ENCODE results near the gene UBE2N.

The UBE2N gene

DNA sequence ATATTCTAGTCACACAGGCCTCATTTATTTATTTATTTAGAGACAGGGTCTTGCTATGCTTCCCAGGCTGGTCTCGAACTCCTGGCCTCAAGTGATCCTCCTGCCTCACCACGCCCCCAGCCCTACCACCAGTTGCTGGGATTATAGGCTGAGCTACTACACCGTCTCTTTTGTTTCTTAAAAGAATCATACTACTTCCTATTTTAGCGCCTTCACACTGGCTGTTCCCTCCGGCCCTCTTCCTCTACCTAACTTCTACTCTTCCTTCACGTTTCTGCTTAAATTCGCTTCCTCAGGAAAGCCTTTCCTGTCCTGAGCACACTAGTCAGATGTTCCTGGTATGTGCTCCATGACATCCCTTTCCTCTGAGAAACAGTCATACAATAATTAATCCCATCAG lies 19.2 kb upstream of the UBE2N start:
- H3K4me3 ChIP-seq (replicated peaks; ENCODE audit: insufficient read depth, low read length) = no peak overlapping the region
- H3K27me3 ChIP-seq (ENCODE audit: insufficient read depth, poor library complexity, severe bottlenecking) = no peaks in the 10 kb centered on the region
- DNase-seq (ENCODE audit: low read depth in 1 of 2, low spot score in 1 of 2) = peak in 1 of 2 experiments; percentile 49
- peak overlapping the region; percentile 8; the same call in 1 of the 2 replicates for H3K27ac ChIP-seq (replicated peaks)
- TF ChIP-seq SPI1 (IDR thresholded peaks at IDR 0.05; ENCODE audit: borderline replicate concordance, low read depth) (peak; percentile 46; the same call in 1 of the 2 replicates), GABPA (IDR thresholded peaks at IDR 0.05; ENCODE audit: low read depth) (no peak)
- TF ChIP-seq, protein P1, sequence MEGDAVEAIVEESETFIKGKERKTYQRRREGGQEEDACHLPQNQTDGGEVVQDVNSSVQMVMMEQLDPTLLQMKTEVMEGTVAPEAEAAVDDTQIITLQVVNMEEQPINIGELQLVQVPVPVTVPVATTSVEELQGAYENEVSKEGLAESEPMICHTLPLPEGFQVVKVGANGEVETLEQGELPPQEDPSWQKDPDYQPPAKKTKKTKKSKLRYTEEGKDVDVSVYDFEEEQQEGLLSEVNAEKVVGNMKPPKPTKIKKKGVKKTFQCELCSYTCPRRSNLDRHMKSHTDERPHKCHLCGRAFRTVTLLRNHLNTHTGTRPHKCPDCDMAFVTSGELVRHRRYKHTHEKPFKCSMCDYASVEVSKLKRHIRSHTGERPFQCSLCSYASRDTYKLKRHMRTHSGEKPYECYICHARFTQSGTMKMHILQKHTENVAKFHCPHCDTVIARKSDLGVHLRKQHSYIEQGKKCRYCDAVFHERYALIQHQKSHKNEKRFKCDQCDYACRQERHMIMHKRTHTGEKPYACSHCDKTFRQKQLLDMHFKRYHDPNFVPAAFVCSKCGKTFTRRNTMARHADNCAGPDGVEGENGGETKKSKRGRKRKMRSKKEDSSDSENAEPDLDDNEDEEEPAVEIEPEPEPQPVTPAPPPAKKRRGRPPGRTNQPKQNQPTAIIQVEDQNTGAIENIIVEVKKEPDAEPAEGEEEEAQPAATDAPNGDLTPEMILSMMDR (IDR thresholded peaks at IDR 0.05; ENCODE audit: insufficient read depth, low read length) = no peak

DNA sequence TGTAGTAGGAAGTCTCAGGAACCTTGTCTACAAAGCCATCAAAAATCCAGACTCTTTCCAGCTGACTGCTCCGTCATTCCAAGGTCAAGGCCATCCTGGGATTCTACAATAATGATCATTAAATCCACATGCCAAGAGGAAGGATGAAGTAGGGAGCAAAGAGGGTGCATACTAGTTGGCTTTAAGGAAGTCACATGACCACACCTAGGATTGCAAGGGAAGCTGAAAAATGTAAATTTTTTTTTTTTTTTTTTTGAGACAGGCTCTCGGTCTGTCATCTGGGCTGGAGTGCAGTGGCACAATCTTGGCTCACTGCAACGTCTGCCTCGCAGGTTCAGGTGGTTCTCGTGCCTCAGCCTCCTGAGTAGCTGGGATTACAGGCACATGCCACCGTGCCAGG lies 18.3 kb upstream of the UBE2N start:
- no peak overlapping the region for H3K4me3 ChIP-seq (replicated peaks; ENCODE audit: insufficient read depth, low read length)

DNA sequence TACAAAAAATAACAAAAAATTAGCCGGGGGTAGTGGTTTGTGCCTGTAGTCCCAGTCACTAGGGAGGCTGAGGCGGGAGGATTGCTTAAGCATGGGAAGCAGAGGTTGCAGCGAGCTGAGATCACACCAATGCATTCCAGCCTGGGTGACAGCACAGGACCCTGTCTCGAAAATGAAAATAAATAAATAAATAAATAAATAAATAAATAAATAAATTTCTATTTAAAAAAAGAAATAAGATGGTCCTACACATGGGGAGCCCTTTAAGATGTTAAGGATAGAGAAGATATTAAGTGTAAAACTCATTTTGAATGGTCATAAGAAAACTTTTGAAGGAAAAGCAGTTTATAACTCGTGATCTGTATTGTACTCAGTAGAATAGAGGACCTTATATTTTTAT lies 17.4 kb upstream of the UBE2N start:
- no peak overlapping the region for H3K27ac ChIP-seq (replicated peaks)
- no peak for DNase-seq (ENCODE audit: low read depth in 1 of 2, low spot score in 1 of 2)
- H3K4me3 ChIP-seq (replicated peaks; ENCODE audit: insufficient read depth, low read length) = no peak overlapping the region
- TF ChIP-seq GABPA (IDR thresholded peaks at IDR 0.05; ENCODE audit: low read depth) (no peak), SPI1 (IDR thresholded peaks at IDR 0.05; ENCODE audit: borderline replicate concordance, low read depth) (no peak), POLR2AphosphoS5 (IDR thresholded peaks at IDR 0.05; ENCODE audit: low read depth) (no peak)
- TF ChIP-seq, protein P2, sequence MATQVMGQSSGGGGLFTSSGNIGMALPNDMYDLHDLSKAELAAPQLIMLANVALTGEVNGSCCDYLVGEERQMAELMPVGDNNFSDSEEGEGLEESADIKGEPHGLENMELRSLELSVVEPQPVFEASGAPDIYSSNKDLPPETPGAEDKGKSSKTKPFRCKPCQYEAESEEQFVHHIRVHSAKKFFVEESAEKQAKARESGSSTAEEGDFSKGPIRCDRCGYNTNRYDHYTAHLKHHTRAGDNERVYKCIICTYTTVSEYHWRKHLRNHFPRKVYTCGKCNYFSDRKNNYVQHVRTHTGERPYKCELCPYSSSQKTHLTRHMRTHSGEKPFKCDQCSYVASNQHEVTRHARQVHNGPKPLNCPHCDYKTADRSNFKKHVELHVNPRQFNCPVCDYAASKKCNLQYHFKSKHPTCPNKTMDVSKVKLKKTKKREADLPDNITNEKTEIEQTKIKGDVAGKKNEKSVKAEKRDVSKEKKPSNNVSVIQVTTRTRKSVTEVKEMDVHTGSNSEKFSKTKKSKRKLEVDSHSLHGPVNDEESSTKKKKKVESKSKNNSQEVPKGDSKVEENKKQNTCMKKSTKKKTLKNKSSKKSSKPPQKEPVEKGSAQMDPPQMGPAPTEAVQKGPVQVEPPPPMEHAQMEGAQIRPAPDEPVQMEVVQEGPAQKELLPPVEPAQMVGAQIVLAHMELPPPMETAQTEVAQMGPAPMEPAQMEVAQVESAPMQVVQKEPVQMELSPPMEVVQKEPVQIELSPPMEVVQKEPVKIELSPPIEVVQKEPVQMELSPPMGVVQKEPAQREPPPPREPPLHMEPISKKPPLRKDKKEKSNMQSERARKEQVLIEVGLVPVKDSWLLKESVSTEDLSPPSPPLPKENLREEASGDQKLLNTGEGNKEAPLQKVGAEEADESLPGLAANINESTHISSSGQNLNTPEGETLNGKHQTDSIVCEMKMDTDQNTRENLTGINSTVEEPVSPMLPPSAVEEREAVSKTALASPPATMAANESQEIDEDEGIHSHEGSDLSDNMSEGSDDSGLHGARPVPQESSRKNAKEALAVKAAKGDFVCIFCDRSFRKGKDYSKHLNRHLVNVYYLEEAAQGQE (IDR thresholded peaks at IDR 0.05; ENCODE audit: insufficient replicate concordance, low read depth) = no peak
- TF ChIP-seq, protein P1 (IDR thresholded peaks at IDR 0.05; ENCODE audit: insufficient read depth, low read length) = no peak
- no peaks in the 10 kb centered on the region for H3K27me3 ChIP-seq (ENCODE audit: insufficient read depth, poor library complexity, severe bottlenecking)

More for the DNA sequence above, 18.3 kb upstream of the UBE2N start:
- no peaks in the 10 kb centered on the region for H3K27me3 ChIP-seq (ENCODE audit: insufficient read depth, poor library complexity, severe bottlenecking)
- H3K27ac ChIP-seq (replicated peaks) = no peak overlapping the region
- DNase-seq (ENCODE audit: low read depth in 1 of 2, low spot score in 1 of 2) = peak in 1 of 2 experiments; percentile 27
- TF ChIP-seq SPI1 (IDR thresholded peaks at IDR 0.05; ENCODE audit: borderline replicate concordance, low read depth) = peak; percentile 9; the same call in 1 of the 2 replicates
- no peak for TF ChIP-seq POLR2AphosphoS5 (IDR thresholded peaks at IDR 0.05; ENCODE audit: low read depth)

DNA sequence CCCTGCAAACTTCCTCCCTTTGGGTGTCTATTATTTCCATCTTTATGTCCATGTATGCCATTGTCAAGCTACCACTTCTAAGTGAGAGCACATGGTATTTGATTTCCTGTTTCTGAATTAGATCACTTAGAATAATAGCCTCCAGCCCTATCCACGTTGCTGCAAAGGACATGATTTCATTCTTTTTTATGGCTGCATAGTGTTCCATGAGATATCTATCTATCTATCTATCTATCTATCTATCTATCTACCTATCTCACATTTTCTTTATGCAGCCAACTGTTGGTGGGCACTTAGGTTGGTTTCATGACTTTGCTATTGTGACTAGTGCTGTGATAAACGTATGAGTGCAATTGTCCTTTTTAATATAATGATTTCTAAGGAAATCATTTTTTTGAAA lies 14.3 kb upstream of the UBE2N start:
- no peak for DNase-seq (ENCODE audit: low read depth in 1 of 2, low spot score in 1 of 2)
- H3K4me3 ChIP-seq (replicated peaks; ENCODE audit: insufficient read depth, low read length) = no peak overlapping the region
- H3K27ac ChIP-seq (replicated peaks) = no peak overlapping the region
- H3K27me3 ChIP-seq (ENCODE audit: insufficient read depth, poor library complexity, severe bottlenecking) = no peaks in the 10 kb centered on the region
- TF ChIP-seq POLR2AphosphoS5 (IDR thresholded peaks at IDR 0.05; ENCODE audit: low read depth) (no peak), GABPA (IDR thresholded peaks at IDR 0.05; ENCODE audit: low read depth) (no peak), SPI1 (IDR thresholded peaks at IDR 0.05; ENCODE audit: borderline replicate concordance, low read depth) (no peak)
- TF ChIP-seq, protein P1 (IDR thresholded peaks at IDR 0.05; ENCODE audit: insufficient read depth, low read length) = no peak
- TF ChIP-seq, protein P2 (IDR thresholded peaks at IDR 0.05; ENCODE audit: insufficient replicate concordance, low read depth) = no peak
